HG03025 (cell line): ENCODE data around the gene COPS6.

Source experiments
- ATAC-seq: cut with Tn5 transposase; IDR thresholded peaks from one replicate; pipeline ENCODE4 v1.9.1; 2021; ENCODE audit warnings: mild to moderate bottlenecking, moderate library complexity; ENCODE audit not compliant: unreplicated experiment, low FRiP score

COPS6 gene

DNA sequence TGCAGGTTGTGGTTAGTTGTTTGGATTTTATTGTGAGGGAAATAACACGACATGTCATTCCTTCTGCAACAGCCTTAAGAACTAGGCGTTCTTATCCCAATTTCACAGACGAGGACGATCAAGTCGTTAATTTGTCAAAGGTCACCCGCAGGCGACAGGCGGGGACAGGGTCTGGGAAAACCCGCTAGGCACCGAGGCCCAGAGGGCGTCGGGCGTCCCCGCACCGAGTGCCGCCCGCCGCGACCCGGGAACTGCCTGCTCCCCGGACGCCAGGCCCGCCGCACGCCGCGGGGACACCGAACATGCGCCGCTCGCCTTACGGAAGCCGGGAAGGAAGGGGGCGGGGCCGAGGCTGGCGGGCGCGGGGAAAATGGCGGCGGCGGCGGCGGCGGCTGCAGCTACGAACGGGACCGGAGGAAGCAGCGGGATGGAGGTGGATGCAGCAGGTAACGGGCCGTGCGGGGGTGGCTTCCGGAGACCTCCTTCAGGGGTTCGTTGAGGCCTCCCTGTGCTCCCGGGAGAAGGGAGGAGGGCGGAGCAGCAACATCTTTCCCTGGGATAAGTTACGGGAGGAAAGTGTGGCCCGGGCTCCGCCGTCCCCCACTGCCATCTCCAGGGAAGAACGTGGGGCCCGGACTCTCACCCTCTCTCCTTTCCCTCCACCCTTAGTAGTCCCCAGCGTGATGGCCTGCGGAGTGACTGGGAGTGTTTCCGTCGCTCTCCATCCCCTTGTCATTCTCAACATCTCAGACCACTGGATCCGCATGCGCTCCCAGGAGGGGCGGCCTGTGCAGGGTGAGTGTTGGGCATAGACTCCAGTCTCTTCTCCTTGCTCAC lies at the start of gene COPS6:
Gene COPS6, plus strand, starts transcription at position 349 of the 837 bp plus-strand sequence. Its CDS starts 22 bp downstream, at position 371.
- no peak for ATAC-seq

DNA sequence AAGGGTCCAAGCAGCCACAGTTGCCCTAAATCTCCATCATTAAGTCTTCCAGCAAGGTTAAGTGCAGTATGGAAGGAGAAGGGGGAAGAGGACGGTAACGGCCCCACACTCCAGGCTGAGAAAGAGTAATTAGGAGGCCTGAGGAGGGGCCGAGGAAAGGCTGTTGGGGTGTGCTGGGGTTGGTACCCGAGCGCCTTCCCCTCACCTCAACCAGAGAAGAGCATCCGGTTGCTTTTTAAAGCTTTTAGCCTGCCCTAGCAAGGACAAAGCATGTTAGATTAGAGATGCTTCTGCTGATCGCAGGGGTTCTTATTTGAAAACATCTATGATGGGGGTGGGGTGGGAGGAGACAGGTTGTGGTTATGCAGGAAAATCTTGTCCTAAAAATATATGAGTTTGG lies 48.2 kb upstream of the COPS6 start:
- no peak for ATAC-seq

DNA sequence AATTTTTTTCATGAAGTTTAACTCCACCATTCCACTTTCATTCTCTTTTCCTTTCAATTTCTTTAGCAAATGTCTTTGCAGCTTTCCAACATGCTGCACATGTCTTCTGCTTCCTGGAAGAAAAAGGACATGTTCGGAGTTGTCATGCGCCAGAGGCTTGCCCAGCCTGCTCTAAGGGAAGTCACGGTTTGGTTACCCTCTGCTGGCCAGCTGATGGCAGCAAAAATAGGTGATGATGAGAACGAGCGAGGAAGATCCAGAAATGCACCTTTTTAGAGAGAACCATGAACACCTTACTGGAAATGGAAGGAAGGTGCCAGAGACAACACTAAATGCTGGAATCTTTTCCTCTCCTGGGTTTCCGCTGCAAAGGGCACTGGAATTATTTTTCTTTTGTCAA lies 44.1 kb upstream of the COPS6 start:
- ATAC-seq: no peak

DNA sequence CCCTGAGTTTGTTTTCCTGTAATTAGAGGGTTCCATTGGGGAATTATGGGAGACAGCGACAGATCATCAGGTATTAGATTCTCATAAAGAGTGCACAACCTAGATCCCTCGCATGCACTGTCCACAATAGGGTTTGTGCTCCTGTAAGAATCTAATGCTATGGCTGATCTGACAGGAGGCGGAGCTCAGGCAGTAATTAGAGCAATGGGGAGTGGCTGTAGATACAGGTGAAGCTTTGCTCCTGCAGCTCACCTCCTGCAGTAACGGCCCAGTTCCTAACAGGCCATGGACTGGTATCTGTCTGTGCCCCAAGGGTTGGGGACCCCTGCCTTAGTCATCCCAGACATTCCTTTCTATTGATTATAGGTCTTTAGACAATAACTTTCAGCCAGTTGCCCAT lies 40.1 kb upstream of the COPS6 start:
- no peak for ATAC-seq

DNA sequence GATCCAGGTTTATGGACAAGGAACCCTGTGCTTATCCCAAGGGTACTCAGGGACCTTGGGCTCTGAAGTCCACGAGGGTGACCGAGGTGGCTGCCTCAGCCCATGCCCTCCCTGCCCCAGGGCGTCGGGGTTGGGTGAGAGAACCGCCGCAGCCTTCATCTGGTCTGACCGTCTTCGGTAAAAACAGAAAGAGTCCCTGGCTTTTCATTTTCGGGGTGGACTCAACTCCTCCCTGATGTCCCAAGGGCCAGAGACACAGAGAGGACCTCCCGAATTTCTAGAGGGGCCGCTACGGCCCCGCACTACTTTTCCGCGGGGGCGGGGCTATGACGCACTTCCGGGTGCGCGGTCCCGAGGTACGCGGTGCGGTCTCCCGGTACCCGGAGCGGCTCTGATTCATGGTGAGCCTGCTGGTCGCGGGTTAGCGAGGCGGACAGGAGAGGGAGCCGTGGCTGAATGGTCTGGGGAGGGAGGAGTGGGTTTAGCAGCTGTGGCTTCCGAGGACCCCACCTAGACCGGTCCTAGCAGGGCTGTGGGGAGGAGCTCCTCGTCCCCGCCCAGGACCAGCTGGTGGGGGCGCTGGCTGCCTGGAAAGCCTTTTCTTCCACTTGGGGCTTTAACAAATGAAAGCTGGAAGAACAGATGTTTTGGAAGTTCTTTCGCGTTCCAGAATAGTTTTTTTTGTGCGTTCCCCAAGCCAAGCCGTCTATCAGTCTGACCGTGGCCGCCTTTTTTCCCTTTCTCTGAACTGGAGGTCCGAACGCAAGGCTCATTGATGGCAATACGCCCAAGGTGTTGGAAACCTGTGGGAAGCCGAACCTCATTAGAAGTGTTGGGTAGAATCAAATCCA lies 39.1 kb upstream of the COPS6 start, which contains the start of gene ZSCAN21:
Gene ZSCAN21, plus strand, starts transcription at position 334 of the 851 bp plus-strand sequence. CDS start 7,233 bp downstream, outside the sequence.
- ATAC-seq: peak; percentile 71

DNA sequence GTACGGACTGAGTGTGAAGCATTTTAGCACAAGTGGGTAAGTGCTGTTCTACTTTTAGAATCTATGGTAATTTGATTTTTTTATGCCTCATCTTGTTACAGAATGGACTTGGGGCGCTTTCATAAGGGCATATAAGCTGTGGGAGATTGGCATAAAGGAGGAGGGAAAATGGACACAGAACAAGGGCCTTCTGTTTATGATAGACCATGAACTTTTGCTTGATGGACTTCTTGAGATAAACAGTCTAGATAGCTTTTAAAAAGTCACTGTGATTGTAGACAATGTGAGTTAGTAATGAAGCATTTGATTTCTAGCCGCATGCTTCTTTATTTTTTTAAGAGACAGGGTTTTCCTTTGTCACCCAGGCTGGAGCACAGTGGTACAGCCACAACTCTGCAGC lies 37.2 kb upstream of the COPS6 start:
- ATAC-seq: no peak

DNA sequence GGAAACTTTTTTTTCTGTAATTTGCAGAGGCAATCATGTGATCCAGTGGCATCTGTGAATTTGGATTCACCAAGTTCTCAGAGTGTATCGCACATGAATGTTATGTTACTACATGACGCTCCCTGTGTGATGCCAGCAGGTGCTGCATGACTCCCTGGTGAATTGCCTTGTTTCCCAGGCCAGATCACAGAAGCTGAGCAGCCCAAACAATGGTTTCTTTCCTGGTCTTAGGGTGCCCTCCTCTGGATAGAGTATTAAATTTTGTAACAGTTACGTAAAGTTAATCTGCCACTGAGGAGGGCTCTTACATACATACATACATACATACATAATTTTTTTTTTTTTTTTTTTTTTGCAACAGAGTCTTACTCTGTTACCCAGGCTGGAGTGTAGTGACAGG lies 35.6 kb upstream of the COPS6 start:
- ATAC-seq: no peak

DNA sequence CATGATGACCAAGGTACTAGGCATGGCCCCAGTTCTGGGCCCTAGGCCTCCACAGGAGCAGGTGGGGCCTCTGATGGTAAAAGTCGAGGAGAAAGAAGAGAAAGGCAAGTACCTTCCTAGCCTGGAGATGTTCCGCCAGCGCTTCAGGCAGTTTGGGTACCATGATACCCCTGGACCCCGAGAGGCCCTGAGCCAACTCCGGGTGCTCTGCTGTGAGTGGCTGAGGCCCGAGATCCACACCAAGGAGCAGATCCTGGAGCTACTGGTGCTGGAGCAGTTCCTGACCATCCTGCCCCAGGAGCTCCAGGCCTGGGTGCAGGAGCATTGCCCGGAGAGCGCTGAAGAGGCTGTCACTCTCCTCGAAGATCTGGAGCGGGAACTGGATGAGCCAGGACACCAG lies 31.8 kb upstream of the COPS6 start:
- no peak for ATAC-seq

DNA sequence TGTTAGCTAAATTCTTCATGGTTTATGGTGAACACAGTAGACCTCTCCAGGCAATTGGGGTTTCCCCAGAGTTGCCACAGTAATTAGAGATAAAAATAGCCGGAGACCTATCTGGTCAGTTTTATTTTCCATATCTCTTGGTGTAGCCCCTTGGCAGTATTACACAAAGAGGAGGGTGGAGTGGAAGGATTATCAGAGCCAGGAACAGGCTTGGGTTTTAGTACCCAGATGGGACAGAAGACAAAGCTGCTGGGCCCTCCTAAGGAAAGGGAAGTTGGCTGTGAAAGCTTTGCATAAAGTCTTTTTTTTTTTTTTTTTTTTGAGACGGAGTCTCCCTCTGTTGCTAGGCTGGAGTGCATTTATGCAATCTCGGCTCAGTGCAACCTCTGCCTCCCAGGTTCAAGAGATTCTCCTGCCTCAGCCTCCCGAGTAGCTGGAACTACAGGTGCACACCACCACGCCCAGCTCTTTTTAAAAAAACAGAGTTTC lies 29.5 kb upstream of the COPS6 start:
- no peak for ATAC-seq

DNA sequence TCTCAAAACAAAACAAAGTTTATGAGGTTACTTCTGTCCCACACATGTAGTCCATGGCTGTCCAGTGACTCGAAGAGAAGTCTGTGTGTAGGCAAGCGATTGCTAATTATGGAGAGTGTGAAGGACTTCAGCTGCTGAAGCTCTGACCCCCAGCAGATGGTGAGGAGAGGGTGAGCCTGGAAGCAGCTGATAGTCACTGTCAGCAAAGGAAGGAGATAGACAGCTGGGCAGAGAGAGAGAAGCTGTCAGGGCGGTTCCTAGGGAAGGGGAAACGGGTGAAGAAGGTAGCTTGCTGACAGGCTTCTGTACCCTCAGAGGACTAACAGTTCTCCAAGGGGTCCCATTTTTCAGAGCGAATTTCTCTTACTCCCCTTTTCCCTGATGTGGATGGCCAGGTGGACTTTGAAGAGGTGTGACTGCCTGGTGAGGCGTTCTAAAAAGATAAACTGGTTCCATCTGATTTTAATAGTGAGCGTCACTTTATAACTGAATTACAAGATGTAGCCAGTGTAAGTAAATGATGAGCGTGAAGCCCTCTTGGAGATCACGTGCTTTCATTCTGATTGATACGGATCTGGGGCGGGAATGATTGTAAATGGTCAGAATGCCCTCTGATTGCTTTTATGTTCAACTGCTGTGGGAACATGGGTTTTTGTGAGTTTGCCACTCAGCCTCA lies 27.1 kb upstream of the COPS6 start:
- ATAC-seq: no peak

DNA sequence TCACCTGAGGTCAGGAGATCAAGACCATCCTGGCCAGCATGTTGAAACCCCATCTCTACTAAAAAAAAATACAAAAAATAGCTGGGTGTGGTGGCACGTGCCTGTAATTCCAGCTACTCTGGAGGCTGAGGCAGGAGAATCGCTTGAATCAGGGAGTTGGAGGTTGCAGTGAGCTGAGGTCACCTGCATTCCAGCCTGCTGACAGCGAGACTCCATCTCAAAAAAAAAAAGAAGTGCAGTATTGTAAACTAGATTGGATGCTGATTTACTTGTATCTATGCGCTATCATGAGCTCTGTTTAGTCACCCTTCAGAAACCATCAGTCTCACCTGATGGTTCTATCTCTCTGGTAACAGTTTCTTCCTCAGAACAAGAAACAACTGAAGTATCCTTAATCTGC lies 25.4 kb upstream of the COPS6 start:
- no peak for ATAC-seq

DNA sequence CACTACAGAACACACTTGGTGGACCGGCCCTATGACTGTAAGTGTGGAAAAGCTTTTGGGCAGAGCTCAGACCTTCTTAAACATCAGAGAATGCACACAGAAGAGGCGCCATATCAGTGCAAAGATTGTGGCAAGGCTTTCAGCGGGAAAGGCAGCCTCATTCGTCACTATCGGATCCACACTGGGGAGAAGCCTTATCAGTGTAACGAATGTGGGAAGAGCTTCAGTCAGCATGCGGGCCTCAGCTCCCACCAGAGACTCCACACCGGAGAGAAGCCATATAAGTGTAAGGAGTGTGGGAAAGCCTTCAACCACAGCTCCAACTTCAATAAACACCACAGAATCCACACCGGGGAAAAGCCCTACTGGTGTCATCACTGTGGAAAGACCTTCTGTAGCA lies 24.6 kb upstream of the COPS6 start:
- ATAC-seq: no peak

DNA sequence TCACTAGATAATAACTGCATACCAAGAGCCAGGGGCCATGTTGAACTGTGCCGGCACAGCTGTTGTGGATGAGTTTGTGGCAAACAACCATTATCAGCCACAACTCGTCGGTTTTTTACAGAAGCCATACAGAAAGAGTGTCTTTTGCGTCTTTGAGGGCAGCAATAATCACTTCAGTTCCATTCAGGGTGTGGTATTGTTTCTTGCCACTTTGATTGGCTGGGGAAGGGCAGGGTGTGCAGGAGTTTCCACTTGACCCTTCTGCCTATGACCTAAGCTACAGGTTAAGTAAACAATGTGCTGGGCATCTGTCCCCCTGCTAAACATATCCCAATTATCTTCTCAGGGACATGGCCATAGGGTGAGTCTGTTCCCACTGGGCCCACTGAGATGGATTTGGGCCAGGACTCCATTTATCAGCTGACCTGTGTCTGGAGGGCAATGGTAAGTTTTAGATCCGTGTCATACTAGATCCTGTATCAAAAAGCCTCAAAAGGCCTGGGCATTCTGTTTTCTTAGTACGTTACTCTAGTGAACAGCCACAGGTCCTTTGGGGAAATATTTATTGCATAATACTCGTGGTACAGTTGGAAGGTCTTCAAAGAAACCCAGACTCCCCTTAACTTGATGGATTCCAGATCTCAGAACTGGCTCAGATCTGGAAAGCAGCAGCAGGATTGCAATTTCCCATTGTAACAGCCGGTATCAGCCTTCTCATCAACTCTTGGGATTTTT lies 23.1 kb upstream of the COPS6 start:
- no peak for ATAC-seq

DNA sequence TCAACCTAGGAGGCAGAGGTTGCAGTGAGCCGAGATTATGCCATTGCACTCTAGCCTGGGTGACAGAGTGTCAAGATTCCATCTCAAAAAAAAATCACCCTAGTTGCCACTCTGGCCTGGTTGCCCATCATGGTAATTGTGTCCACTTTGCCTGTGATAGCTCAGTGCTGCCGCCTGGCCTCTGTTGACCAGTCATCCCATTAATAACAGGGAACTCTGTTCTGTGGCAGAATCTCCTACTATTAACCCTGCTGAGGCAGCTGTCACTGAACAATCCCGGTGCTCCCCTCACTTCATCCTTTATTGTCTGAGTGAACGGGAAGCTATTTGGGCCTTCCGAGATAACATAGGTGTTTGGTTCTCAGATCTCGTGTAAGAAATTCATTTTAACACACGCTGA lies 21.8 kb upstream of the COPS6 start:
- no peak for ATAC-seq

DNA sequence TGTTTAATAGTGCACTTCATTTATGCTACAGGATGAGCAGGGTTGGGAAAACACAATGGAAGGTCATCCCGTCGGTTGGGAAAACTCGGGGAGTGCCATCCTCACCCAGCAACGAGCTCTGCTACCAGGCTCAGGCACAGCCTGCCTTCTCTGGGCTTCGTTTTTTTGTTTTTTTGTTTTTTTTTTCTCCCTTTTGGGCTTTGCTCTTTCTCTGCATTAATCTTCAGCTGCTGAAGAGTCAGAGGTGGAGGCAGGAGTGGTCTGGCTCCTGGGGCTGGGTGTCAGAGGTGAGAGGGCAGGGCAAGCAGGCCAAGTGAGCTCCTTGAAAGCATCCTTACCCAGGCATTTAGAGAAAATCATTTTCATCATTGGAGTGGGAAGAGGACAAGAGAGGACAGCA lies 18.8 kb upstream of the COPS6 start:
- ATAC-seq: no peak

DNA sequence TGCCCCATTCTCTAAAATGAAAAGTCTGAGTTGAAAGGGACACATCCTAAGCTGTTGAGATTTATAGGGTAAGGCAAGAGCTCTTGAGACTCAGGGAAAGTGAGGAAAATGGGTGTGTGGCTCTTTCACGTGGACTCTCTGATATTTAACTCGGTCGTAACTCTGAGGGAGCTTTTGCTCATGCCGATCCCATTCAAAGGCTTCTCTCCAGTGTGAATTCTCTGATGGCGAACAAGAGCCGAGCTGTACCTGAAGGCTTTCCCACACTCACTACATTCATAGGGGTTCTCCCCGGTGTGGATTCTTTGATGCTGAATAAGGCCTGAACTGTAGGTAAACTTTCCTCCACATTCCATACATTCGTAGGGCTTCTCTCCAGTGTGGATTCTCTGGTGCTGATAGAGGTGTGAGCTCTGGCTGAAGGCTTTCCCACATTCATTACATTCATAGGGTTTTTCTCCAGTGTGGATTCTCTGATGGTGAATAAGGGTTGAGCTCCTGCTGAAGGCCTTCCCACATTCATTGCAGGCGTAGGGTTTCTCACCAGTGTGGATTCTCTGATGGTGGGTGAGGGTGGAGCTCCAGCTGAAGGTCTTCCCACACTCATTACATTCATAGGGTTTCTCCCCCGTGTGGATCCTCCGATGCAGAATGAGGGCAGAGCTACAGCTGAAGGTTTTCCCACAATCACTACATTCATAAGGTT lies 17.6 kb upstream of the COPS6 start:
- no peak for ATAC-seq

DNA sequence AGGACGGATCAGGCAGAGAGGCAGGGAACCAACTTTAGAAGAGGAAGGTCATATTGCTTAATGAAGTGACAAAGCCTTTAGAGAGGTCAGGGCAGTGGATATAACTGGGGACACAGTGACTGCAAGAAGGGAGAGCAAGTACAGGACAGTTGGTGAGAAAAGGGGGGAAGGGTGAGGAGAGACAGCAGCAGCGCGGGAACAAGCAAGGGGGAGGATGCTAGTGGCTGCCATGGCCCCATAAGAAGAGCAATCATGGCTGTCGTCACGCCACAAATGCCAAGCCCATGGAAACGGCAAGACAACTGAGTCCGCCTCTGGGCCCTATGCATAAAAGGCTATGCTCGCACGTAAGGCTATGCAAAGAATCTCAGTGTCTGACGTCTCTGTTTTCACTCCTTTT lies 16.3 kb upstream of the COPS6 start:
- no peak for ATAC-seq

DNA sequence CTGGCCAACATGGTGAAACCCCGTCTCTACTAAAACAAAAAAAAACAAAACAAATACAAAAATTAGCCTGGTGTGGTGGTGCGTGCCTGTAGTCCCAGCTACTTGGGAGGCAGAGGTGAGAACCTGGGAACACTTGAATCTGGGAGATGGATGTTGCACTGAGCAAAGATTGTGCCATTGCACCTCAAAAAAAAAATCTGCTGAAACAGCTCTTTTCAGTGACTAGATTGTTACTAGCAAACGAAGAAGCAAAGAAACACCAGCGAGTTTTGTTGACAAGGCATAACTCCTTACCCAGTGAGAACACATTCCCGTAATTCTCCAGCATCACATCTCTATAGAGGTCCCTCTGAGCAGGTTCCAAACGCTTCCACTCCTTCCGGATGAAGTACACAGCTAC lies 13.9 kb upstream of the COPS6 start:
- ATAC-seq: no peak

DNA sequence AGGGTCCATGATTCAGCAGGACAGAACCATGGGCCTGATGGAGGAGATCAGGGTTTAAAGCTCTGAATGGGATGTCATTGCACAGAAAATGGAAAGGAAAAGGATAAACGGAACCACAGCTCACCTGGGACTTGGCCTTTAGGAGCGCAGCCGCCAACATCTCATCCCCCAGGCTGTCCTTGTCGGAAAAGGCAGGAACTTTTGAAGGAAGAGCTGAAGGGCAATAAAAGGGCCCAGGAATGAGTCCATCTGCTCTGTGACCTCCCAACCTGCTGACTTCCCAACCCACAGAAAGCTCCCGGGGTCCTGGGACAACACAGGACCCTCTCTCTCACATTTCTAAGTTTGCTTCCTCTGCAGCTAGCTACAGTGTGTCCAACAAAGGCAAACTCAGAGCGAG lies 13.4 kb upstream of the COPS6 start:
- no peak for ATAC-seq

DNA sequence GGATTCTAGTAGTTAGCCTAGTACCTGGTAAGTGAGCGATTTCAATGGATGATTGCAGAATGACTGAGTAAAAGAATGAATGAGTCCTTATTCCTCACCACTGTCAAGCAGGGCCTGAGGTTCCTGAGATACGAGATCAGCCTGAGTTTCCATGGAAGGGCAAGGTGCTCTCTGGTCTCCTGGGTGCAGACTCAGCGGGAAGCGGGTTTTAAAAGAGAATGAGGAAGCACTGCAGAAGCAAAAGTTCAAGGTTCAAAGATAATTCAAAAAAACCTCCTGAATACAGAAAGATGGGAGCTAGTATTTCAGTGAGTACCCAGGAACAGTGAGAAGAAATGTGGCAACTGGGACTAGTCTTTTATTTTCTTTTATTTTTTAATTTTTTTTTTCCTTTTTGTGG lies 11.6 kb upstream of the COPS6 start:
- ATAC-seq: no peak
